Activated CD4-positive, alpha-beta T cell treated with anti-CD3 and anti-CD28 coated beads for 24 hours (primary cell): ENCODE data around the gene MAPK6.
"Not testable (repeated sequence)": the region's sequence is repeated elsewhere in the genome, so short reads cannot be mapped to it uniquely, and the experiment has no call there.

Experiments
- DNase-seq, 2 donors: peaks; one replicate each; pipeline ENCODE4 v3.0.0-alpha.2; 2020; ENCODE audit warnings: low read depth in 2 of 2

The MAPK6 gene

GRCh38 chr15:52018693-52019393 is at the start of gene MAPK6:
TSS of gene MAPK6 (plus strand) at chr15:52019219. CDS start at chr15:52046461, 27,242 bp downstream.
- peak; percentile 92 for DNase-seq

- no peak for DNase-seq
These were observed 49.3 kb upstream of the MAPK6 start for GRCh38 chr15:51969728-51970127.

- DNase-seq, result no peak
These were observed 48.7 kb upstream of the MAPK6 start for GRCh38 chr15:51970132-51970817.

- DNase-seq, result no peak
These were observed 48.0 kb upstream of the MAPK6 start for GRCh38 chr15:51971032-51971374.

- DNase-seq, result peak; percentile 72 to 84
These were observed 47.5 kb upstream of the MAPK6 start, which contains the start of gene LEO1 for GRCh38 chr15:51971375-51972133. TSS of gene LEO1 (minus strand) at chr15:51971778. CDS start at chr15:51971745, 33 bp downstream.

- DNase-seq, result no peak
These were observed 45.8 kb upstream of the MAPK6 start for GRCh38 chr15:51973220-51973619.

GRCh38 chr15:51973775-51974174 is 45.2 kb upstream of the MAPK6 start:
- no peak for DNase-seq

- DNase-seq, result peak; percentile 11 to 28
These were observed 36.8 kb upstream of the MAPK6 start for GRCh38 chr15:51982013-51982769.

GRCh38 chr15:51982770-51983103 is 36.3 kb upstream of the MAPK6 start:
- DNase-seq, result no peak

- no peak for DNase-seq
These were observed 27.9 kb upstream of the MAPK6 start for GRCh38 chr15:51991141-51991540.

GRCh38 chr15:51992953-51993352 is 26.1 kb upstream of the MAPK6 start:
- DNase-seq, result no peak

GRCh38 chr15:52002351-52002750 is 16.7 kb upstream of the MAPK6 start:
- no peak for DNase-seq

- not testable (repeated sequence) for DNase-seq
These were observed 15.9 kb upstream of the MAPK6 start for GRCh38 chr15:52003089-52003488.

- no peak for DNase-seq
These were observed 15.3 kb upstream of the MAPK6 start for GRCh38 chr15:52003710-52004109.

- no peak for DNase-seq
These were observed 14.2 kb upstream of the MAPK6 start for GRCh38 chr15:52004806-52005205.

- DNase-seq, result no peak
These were observed 13.0 kb upstream of the MAPK6 start for GRCh38 chr15:52005748-52006701.

- DNase-seq, result no peak
These were observed 12.2 kb upstream of the MAPK6 start for GRCh38 chr15:52006702-52007340.

GRCh38 chr15:52008359-52008697 is 10.7 kb upstream of the MAPK6 start:
- DNase-seq, result no peak

- no peak for DNase-seq
These were observed 10.2 kb upstream of the MAPK6 start for GRCh38 chr15:52008698-52009434.
